GDM1 (cell line): ENCODE data around the gene PRSS38.
"Not testable (repeated sequence)": the region's sequence is repeated elsewhere in the genome, so short reads cannot be mapped to it uniquely, and the experiment has no call there.

Source experiments
- DNase-seq: peaks from one replicate; lab custom pipeline; 2025; lab: John Stamatoyannopoulos, UW

The PRSS38 gene

GRCh38 chr1:227844320-227845146 is 29.1 kb downstream of the PRSS38 start:
- DNase-seq: no peak

GRCh38 chr1:227845147-227845458 is 29.6 kb downstream of the PRSS38 start:
- DNase-seq: no peak

- no peak for DNase-seq
These were observed 30.0 kb downstream of the PRSS38 start for GRCh38 chr1:227845519-227845918.

- DNase-seq: no peak
These were observed 30.9 kb downstream of the PRSS38 start for GRCh38 chr1:227846265-227846858.

GRCh38 chr1:227847046-227847445 is 31.6 kb downstream of the PRSS38 start:
- DNase-seq: not testable (repeated sequence)

GRCh38 chr1:227848430-227848932 is 33.0 kb downstream of the PRSS38 start:
- DNase-seq: no peak

GRCh38 chr1:227849251-227849650 is 33.8 kb downstream of the PRSS38 start:
- DNase-seq: no peak

- DNase-seq: no peak
These were observed 38.7 kb downstream of the PRSS38 start for GRCh38 chr1:227854189-227854588.

- DNase-seq: no peak
These were observed 40.2 kb downstream of the PRSS38 start for GRCh38 chr1:227855687-227856086.

GRCh38 chr1:227856147-227856858 is 40.8 kb downstream of the PRSS38 start:
- no peak for DNase-seq

GRCh38 chr1:227864882-227865281 is 49.4 kb downstream of the PRSS38 start:
- no peak for DNase-seq

- peak; percentile 60 for DNase-seq
These were observed 53.9 kb downstream of the PRSS38 start for GRCh38 chr1:227869279-227869842.

- peak; percentile 81 for DNase-seq
These were observed 54.4 kb downstream of the PRSS38 start for GRCh38 chr1:227869851-227870305.

GRCh38 chr1:227870366-227870765 is 54.9 kb downstream of the PRSS38 start:
- no peak for DNase-seq

GRCh38 chr1:227871892-227872291 is 56.4 kb downstream of the PRSS38 start:
- DNase-seq: not testable (repeated sequence)

GRCh38 chr1:227877810-227878209 is 62.3 kb downstream of the PRSS38 start:
- not testable (repeated sequence) for DNase-seq

- no peak for DNase-seq
These were observed 65.0 kb downstream of the PRSS38 start for GRCh38 chr1:227880342-227880924.

GRCh38 chr1:227883073-227883520 is 67.6 kb downstream of the PRSS38 start:
- no peak for DNase-seq

GRCh38 chr1:227883641-227884301 is 68.3 kb downstream of the PRSS38 start:
- DNase-seq: no peak

GRCh38 chr1:227884370-227885134 is 69.1 kb downstream of the PRSS38 start:
- no peak for DNase-seq
